Measurements from ENCODE around the gene NDUFS3. TPM values are rescaled to one million over a fixed set of nuclear protein-coding genes. Genes with fewer than 3 reads are reported as not detected.

Gene NDUFS3
- total RNA-seq, 2 donors from 2014 or later = 90.6 to 92.4 TPM

Other genes starting within 250 kb of the NDUFS3 start
- gene MYBPC3, start 226.4 kb upstream of the NDUFS3 start, total RNA-seq = under 1 TPM in 1 of 2 donors, not detected in 1; 0.10 TPM
- 10 to 100 TPM in 1 of 2 donors, 1 to 10 TPM in 1; 4.9 to 14.9 TPM for gene SPI1, start 200.5 kb upstream of the NDUFS3 start, total RNA-seq
- gene SLC39A13, start 170.5 kb upstream of the NDUFS3 start, total RNA-seq = 10 to 100 TPM; 31.6 to 31.8 TPM
- gene PSMC3, start 152.6 kb upstream of the NDUFS3 start, total RNA-seq = 10 to 100 TPM; 47.8 to 55.2 TPM
- gene RAPSN, start 129.9 kb upstream of the NDUFS3 start, total RNA-seq = 1 to 10 TPM; 3.0 to 3.1 TPM
- 100 to 1,000 TPM; 113 to 127 TPM for gene CELF1, start 25.9 kb upstream of the NDUFS3 start, total RNA-seq
- 10 to 100 TPM; 19.2 to 23.8 TPM for gene PTPMT1, start 13.5 kb upstream of the NDUFS3 start, total RNA-seq
- gene KBTBD4, start 104 bp upstream of the NDUFS3 start, total RNA-seq = 10 to 100 TPM; 20.0 to 23.7 TPM
- gene FAM180B, start 7.6 kb downstream of the NDUFS3 start, total RNA-seq = under 1 TPM; 0.23 to 0.47 TPM
- 1 to 10 TPM; 1.1 to 1.6 TPM for gene C1QTNF4, start 15.3 kb downstream of the NDUFS3 start, total RNA-seq
- 10 to 100 TPM; 19.9 to 22.5 TPM for gene MTCH2, start 63.5 kb downstream of the NDUFS3 start, total RNA-seq
- gene AGBL2, start 136.3 kb downstream of the NDUFS3 start, total RNA-seq = 1 to 10 TPM; 5.8 to 8.2 TPM
- 100 to 1,000 TPM; 252 to 261 TPM for gene FNBP4, start 188.3 kb downstream of the NDUFS3 start, total RNA-seq